Fibroblast of lung (primary cell): ENCODE measurements around the gene LMF1.

Experiments
- EZH2 ChIP-seq: IDR thresholded peaks from 2 replicates; pipeline ENCODE4 v1.5.1; 2012; ENCODE audit warnings: low read length, control low read depth, mild to moderate bottlenecking; ENCODE audit errors: missing control alignments
- TF ChIP-seq, protein P1 (sequence below), 2 donors: IDR thresholded peaks in 1 of 2; conservative IDR thresholded peaks in 1 of 2; 1 replicate in 1 of 2; 2 replicates in 1 of 2; pipeline ENCODE4 v1.5.1; 2011 to 2012; ENCODE audit warnings: low read length in 2 of 2, control low read depth in 1 of 2, inconsistent platforms in 1 of 2, low read depth in 1 of 2, mild to moderate bottlenecking in 1 of 2

DNA sequence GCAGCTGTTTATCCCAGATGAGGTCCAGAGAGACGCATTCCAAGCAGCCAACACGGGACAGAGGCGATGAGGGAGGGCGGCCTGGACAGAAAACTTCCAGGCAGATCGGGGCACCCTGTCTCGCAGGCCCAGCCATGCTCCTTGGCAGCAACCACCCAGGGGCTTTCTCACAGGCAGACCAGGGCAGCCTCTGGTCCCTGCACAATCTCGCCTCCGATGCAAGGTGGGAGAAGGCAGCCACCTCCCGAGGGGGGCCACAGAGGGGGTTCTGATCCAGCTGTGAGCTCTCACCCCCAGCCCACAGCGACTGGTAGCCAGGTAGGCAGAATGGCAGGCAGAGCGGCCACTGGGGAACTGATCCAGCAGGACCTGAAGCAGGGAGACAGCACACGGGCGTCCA is 48.7 kb downstream of the LMF1 start:
- no peak for TF ChIP-seq EZH2
- TF ChIP-seq, protein P1, sequence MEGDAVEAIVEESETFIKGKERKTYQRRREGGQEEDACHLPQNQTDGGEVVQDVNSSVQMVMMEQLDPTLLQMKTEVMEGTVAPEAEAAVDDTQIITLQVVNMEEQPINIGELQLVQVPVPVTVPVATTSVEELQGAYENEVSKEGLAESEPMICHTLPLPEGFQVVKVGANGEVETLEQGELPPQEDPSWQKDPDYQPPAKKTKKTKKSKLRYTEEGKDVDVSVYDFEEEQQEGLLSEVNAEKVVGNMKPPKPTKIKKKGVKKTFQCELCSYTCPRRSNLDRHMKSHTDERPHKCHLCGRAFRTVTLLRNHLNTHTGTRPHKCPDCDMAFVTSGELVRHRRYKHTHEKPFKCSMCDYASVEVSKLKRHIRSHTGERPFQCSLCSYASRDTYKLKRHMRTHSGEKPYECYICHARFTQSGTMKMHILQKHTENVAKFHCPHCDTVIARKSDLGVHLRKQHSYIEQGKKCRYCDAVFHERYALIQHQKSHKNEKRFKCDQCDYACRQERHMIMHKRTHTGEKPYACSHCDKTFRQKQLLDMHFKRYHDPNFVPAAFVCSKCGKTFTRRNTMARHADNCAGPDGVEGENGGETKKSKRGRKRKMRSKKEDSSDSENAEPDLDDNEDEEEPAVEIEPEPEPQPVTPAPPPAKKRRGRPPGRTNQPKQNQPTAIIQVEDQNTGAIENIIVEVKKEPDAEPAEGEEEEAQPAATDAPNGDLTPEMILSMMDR (conservative IDR thresholded peaks at IDR 0.05 in 1 of 2, IDR thresholded peaks at IDR 0.05 in 1 of 2; ENCODE audit: low read depth in 1 of 2, low read length in 2 of 2), result no peak
